SHP77 treated with DMSO at 0.1 percent for 48 hours (cell line): ENCODE measurements around the gene HLA-F.

Experiments used
- DNase-seq: peaks from one replicate; lab custom pipeline; 2025; lab: John Stamatoyannopoulos, UW

The HLA-F gene

DNA sequence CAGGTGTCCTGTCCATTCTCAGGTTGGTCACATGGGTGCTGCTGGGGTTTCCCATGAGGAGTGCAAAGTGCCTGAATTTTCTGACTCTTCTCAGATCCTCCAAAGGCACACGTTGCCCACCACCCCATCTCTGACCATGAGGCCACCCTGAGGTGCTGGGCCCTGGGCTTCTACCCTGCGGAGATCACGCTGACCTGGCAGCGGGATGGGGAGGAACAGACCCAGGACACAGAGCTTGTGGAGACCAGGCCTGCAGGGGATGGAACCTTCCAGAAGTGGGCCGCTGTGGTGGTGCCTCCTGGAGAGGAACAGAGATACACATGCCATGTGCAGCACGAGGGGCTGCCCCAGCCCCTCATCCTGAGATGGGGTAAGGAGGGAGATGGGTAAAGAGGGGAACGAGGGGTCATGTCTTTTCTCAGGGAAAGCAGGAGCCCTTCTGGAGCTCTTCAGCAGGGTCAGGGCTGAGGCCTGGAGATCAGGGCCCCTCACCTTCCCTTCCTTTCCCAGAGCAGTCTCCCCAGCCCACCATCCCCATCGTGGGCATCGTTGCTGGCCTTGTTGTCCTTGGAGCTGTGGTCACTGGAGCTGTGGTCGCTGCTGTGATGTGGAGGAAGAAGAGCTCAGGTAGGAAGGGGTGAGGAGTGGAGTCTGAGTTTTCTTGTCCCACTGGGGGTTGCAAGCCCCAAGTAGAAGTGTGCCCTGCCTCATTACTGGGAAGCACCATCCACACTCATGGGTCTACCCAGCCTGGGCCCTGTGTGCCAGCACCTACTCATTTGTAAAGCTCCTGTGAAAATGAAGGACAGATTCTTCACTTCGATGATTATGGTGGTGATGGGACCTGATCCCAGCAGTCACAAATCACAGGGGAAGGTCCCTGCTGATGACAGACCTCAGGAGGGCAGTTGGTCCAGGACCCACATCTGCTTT lies 2.0 kb downstream of the HLA-F start:
- no peak for DNase-seq

DNA sequence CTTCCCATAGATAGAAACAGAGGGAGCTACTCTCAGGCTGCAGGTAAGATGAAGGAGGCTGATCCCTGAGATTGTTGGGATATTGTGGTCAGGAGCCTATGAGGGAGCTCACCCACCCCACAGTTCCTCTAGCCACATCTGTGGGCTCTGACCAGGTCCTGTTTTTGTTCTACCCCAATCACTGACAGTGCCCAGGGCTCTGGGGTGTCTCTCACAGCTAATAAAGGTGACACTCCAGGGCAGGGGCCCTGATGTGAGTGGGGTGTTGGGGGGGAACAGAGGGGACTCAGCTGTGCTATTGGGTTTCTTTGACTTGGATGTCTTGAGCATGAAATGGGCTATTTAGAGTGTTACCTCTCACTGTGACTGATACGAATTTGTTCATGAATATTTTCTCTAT lies 2.8 kb downstream of the HLA-F start:
- no peak for DNase-seq

DNA sequence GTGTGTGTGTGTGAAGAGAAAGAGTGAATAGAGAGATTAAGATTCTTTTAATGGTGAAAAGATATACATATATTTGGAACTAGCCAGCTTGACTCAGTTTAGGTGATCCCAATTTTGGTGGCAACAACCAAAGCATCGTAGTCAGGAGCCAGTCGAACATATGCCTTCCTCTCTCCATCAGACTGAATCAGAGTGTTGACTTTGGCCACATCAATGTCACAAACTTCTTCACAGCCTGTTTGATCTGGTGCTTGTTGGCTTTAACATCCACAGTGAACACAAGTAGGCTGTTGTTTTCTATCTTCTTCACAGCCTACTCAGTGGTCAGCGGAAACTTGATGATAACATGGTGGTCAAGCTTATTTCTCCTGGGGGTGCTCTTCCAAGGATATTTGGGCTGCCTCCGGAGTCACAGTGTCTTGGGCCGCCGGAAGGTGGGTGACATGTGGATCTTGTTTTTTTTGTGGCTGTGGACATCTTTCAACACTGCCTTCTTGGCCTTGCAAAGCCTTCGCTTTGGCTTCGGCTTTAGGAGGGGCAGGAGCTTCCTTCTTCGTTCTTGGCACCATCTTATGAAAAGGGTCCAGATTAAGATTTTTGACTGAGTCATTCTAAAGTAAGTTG lies 3.4 kb downstream of the HLA-F start:
- DNase-seq: no peak

DNA sequence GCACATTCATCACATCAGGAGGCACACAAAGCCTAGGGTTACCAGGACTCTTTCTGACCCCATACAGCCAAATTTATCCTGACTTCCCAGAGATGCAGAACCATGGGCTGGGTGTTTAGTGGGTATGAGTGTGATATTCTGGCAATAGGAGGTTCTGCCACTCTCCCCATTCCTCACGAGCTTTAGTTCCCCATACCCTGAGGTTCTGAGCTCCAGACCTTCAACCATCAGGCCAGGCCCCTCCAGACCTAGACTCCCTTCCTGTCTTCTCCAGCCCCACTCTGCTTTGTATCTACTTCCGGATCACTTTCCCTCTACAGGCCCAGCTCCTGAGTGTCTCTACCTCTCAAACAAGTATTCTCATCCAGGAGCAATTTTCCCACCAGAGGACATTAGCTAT lies 4.4 kb downstream of the HLA-F start:
- no peak for DNase-seq

DNA sequence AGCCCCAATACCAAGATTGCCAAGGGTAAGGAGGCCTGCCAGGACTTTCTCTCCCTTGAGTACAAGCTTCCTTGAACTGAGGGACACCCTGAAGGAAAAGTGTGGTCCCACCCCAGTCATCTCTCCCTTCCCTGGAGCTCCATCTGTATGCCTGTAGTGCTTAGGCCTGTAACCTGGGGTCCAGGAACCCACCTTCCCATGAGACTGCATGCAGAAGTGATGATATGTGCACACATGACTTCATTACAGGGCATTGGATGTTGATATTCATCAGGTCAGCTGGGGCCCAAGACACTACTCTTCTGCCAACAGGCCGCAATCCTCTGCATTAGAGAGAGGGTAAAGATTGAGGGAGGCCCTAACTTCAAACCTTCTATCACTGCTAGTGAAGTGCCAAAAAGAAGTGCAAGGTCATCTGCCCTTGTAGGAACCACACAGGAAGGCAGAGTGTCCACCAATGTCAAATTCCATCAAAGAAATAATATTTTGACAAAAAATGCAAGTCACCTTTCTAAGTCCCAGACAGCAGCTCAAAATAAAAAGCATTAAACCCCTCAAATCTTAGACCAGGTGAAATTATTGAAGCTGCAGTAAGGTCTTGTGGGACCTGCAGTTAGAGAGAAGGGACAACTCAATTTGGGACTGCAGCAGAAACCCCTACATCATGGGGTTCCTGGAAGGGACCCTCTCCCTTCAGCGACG lies 5.1 kb downstream of the HLA-F start:
- no peak for DNase-seq

DNA sequence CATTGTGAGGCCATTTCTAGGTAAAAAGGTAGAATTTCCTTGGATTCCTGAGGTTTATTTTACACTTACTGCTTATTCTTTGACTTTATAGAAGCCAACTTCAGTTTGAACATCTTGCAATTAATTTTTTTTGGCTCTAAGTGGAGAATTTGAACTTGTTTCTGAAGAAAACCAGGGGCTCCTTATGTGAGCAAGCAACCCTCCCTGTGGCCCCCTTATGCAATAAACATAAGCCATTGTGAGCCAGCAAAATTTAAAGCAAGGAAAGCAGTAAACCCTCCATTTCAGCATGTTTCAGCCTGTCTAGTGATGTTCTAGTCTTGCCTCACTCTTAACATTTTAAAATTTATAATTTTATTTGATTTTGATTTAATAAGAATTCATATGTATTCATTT lies 5.6 kb downstream of the HLA-F start:
- no peak for DNase-seq

DNA sequence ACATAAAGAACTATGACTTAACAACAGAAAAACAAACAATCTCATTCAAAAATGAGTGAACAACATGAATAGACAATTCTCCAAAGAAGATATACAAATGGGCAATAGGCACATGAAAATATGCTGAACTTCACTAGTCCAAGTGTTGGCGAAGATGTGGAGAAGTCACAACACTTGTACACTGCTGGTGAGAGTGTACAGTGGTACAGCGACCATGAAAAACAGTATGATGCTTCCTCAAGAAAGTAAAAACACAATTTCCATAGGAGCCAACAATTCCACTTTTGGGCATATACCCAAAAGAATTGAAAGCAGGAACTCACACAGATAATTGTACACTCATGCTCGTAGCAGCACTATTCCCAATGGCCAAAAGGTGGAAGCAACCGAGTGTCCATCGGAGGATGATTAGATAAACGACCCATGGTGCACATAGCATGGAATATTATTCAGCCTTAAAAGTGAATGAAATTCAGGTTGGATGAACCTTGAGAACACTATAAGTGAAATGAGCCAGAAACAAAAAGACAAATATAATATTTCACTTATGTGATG lies 6.6 kb downstream of the HLA-F start:
- DNase-seq: no peak

DNA sequence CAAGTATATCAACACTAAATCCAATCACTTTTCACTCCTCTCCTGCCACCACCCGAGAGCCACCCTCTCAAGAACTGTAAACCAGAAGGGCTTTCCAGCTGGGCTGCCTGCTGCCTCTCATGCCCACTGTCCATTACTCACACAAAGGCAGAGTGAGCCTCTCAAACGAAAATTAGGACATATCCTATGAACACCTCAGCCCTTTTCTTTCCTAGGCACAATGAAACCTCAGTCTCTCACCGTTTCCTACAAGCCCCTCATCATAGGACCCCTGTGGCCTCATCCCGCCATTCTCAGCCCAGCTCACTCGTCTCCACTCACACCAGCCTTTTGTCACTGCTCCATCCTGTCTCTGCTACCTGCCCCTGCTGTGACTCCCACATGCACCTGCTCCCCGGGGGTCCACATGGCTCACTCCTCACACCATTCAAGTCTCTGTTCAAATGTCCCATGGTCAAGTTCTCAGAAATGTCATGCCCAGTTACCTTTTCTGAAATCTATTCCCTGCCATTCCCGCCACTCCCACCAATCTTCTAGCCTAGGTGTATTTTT lies 7.4 kb downstream of the HLA-F start:
- DNase-seq: no peak

DNA sequence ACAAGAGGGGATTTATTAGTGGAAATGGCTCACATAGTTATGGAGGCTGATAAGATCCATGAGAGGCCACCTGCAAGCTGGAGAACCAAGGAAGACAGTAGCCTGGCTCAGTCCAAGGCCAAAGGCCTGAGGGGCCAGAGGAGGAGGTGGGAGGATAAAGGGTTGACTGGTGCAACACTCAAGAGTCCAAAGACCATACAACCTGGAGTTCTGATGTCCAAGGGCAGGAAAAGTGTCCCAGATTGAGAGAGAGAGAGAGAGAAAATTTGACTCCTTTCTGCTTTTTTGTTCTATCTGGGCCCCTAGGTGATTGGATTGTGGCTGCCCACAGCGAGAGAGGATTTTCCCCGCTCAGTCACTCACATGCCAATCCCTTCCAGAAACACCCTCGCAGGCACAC lies 8.0 kb downstream of the HLA-F start:
- no peak for DNase-seq

DNA sequence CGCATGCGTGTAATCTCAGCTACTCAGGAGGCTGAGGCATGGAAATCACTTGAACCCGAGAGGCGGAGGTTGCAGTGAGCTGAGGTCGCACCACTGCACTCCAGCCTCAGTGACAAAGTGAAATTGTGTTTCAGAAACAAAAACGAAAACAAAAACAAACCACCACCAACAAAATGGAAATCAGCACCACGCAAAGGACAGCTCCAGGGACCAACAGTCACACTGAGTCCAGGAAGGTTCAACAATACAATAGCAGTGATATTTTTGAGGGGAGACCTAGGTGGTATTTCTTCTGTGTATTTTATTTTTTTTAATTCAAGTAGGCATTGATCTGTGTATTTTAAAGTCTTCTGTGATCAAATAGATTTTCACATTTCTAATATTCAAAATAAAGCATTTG lies 9.8 kb downstream of the HLA-F start:
- no peak for DNase-seq

DNA sequence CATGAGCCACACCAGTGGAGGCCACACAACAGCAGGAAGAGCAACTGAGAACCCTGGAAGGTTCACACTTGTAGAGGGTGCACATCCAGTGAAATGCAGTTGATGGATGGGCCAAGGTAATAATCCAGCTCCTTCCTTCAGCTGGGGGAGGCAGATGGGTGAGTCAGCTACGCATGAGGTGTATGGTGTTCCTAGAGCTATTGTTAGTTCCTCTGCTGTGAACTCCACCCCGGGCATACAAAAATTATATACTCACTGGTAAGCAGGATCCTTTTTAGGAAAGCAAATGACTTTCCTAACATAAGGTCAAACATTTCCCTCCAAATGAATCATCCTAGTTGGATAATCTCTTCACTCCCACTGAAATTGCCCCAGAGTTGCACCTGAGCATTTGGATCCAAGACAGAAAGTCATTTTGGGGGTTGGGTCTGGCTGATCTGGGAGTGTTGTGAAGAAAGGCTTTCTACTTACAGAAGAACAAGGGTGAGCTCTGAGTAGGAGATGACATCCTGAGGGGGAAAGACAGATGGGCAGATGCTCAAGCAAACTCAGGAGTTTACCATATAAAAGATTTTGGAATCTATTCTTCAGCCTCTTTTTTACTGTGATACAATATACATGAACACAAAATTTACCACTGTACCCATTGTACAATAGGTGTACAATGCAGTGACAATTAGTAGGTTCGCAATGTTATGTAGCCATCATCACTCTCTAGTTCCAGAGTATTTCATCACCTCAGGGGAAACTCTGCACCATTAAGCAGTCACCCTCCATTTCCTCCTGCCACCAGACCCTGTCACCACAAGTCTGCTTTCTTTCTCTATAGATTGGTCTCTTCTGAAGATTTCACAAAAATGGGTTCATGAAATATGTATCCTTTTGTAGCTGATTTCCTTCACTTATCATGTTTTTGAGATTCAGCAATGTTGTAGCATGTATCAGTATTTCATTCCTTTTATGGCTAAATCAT lies 11.1 kb downstream of the HLA-F start:
- no peak for DNase-seq

DNA sequence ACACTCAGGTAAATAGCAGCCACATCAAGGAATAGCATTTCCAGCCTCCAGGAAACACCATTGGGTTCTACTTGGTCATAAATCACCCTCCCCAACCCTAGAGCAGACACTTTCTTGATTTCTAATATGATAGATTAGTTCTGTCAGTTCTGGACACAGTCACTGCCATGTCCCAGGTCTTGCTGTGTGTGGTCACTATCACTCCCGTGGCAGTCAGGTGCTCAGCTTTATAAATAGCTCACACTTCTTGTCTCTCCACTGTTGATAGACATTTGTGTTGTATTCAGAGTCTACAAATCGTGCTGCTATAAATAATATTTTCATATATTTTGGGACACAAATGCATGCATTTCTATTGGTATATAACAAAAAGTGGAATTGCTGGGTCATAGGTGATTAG lies 13.3 kb downstream of the HLA-F start:
- DNase-seq: no peak

DNA sequence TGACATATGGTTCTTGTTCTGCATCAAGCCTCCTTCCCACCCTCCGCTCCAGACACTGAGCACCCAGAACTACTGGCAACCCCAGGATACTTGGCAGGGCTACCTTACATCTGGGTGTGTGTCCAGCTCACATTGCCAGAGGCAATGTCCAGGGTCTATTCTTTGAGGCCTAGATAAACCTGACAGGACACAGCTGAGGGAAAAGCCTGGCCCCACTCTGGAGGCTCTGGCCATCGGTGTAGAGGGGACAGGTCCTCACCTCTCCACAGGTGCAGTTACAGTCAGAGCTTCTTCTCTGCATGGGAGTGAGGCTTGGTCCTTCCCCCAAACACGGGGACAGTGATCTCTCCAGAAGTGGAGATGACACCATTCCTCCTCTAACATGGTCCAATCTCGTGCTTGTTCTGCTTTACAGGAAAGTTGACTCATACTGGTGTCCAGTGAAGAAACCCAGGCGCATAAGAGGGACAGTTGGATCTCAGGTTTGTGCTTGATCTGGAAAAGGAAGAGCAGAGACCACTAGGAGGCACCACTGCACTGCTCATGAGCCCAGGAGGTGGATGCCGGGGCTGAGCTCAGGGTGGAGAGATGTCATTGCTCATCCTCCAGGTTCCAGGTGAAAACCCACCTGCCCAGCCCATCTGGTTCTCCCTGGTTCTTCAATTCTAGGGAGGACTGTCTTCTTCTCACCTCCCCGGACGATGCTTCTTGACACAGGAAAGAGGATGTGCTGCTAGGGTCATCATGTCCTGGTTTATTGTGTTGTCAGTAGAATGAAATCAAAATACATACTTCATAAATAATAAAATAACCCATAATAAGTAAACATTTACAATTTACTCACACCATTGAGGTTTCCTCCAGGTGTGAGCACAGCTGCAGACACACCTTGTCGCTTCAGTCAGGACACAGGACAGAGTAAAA lies 14.7 kb downstream of the HLA-F start:
- peak; percentile 50 for DNase-seq

DNA sequence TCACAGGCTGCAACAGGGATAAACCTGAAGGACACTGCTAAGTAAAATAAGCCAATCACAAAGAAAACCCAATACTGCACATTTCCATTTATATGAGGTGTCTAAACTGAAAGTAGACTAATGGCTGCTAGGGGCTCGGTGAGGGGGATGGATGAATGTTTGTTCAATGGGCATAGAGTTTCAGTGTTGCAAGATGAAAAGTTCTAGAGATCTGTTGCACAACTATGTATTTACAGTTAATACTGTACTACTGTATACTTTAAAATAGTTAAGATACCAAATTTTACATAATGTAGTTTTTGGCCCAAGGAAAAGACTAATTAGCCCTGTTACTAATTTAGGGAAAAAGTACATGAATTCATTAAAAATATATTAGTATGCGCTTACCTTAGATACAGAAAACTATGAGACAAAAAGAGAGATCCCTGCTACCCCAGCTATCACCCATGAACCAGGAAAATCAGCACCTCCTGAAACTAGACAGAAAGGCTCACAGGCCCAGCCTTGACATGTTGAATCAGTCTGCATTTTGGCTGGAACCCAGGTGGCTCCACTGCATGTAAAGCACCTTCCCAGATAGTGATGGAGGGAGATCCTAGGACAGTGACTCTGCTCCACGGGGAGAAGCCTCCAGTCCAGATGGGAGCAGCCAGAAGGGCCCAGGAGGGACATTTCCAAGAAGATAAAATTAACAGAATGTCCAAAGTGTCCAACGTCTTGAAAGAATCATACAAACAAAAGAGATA lies 16.1 kb downstream of the HLA-F start:
- DNase-seq: no peak

DNA sequence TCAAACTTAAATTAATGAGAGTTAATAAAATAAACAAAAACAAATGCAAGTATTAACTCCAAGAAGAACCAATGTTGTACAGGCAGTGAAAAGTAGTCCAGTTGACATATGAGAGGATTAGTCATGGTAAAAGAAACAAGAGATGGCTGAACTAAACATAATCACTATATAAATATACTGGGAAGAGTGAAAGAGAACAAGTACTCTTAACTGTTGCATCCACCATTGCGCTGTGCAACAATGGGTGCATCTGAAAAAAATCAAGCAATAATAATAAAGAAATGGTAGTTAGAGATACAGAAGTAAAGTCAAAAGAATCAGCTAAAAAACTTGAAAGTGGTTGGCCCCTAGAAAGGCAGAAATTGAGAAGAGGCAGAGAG lies 16.6 kb downstream of the HLA-F start:
- no peak for DNase-seq

DNA sequence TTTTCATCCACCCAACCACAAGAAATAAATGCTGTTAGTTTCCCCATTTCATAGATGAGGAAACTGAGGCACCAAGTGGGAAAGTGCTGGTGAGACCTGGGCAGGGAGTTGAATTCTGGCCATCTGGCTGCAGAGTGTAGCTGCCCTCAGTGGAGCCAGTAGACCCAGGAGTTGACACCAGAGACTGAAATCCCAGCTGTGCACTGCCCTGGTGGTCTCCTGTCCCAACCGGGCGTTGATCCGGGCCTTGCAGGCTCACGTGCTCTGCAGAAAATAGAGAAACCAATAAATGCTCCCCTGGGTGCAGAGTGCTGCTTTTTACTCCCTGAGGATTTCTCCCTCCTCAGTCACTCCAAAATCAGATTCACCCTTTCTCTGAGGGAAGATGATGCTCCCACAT lies 18.4 kb downstream of the HLA-F start:
- DNase-seq: no peak

DNA sequence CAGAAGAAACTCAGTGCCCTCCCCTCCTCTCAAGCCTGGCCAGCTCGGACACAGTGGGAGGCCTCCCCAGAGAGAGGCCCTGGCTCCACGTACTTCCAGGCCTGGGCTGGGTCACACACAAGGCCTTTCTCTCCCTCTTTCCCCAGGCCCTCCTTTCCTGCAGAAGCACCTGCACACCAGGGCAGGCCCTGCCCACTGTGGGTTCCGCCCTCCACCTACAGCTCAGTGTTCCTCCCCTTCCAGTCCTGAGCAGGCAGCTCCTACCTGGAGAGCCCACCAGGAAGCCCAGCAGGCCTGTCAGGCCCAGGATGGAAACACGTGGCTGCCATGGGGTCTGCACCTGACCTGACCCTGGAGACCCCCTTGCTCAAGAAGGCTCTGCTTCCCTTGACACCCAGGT lies 18.9 kb downstream of the HLA-F start:
- no peak for DNase-seq

DNA sequence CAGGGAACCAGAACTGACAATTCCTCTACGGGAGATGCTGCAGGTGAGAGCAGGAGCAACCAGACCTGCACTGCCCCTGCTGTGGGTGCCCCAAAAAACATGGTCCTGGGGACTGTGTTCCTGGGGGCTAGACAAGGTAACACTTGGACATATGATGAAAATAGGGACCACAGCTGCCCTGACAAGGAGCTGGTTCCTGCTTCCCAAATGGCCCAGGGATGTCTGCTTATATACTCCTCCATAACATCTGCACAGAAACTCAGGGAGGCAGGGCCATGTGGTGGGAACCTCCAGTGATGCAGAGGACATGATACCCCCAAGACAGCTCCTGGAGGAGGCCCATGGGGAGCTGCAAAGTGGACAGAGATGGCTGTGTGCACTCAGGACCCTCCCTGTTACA lies 19.8 kb downstream of the HLA-F start:
- no peak for DNase-seq

DNA sequence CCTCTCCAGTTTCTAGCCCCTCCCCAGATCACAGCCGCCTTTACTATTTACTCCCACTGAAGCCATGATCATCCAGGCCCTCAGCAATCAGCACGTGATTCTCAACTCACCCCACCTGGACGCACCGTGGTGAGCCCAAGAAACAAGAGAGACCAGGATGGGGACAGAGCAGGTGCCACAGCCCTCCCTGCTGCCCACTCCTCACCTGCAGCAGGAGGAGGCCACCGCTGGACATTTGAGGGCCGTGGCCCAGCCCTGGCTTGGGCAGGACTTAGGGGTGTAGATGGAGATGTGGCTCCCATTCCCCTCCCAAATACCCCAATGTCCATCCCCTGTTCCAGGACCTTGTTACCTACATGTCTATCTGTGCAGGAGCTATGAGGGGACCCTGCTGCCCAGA lies 20.3 kb downstream of the HLA-F start:
- DNase-seq: no peak
